HepG2 (cell line): ENCODE results near the gene DYNLL2. TPM values are rescaled to one million over a fixed set of nuclear protein-coding genes. Genes with fewer than 3 reads are reported as not detected.
"Not testable (repeated sequence)": the region's sequence is repeated elsewhere in the genome, so short reads cannot be mapped to it uniquely, and the experiment has no call there.

Experiments used
- ATAC-seq: fragments of 200-7000 bp; cut with Tn5 transposase; 3 replicates; pipeline ENCODE4 v1.9.1; 2020; ENCODE audit warnings: mild to moderate bottlenecking, moderate library complexity
- BruUV-seq: library from RNA; stranded (reverse); fragments of 400-500 nt; replicated peaks from 2 replicates; lab custom pipeline; 2021; lab: Mats Ljungman, UMichigan
- CTCF ChIA-PET: fragments of 300-600 bp; formaldehyde crosslinking; extraction: SDS; loops from one replicate; lab custom pipeline; 2021; ENCODE audit warnings: low total read pairs, inconsistent platforms, low intra/inter-chr PET ratio; lab: Yijun Ruan, JAX
- POLR2A ChIA-PET: fragments of 350-600 bp; sonication (Branson Sonifier 250); formaldehyde crosslinking; loops from one replicate; lab custom pipeline; 2020; ENCODE audit warnings: antibody characterized with exemption, inconsistent platforms; lab: Yijun Ruan, JAX
- DNase-seq: peaks from one replicate; pipeline ENCODE4 v3.0.0-alpha.2; 2015; ENCODE audit warnings: low spot score
- FAIRE-seq: peaks from 3 replicates; lab custom pipeline; 2011; peaks lifted over from hg19 to GRCh38; lab: Jason Lieb, UNC
- H2AFZ ChIP-seq: one replicate; pipeline ENCODE4 v1.6.1; 2011; ENCODE audit warnings: low read length, inconsistent platforms
- H3K27ac ChIP-seq: fragments of 300-600 bp; 3 replicates; pipeline ENCODE4 v1.8.0; 2011; ENCODE audit warnings: mixed run types, mild to moderate bottlenecking, mixed read lengths, low read length, inconsistent platforms; ENCODE audit not compliant: insufficient read depth; ENCODE audit errors: extremely low read length
- H3K27me3 ChIP-seq, 2 experiments: fragments of 200-600 bp in 1 of 2; 2 replicates in 1 of 2; 3 replicates in 1 of 2; pipeline versions ENCODE4 v1.6.0 to v1.8.0; 2011; ENCODE audit warnings: low read length in 2 of 2, mild to moderate bottlenecking in 2 of 2, moderate library complexity in 2 of 2, inconsistent platforms in 1 of 2; ENCODE audit not compliant: insufficient read depth in 2 of 2, control insufficient read depth in 1 of 2
- H3K36me3 ChIP-seq, 2 experiments: fragments of 200-600 bp in 1 of 2; replicated peaks in 1 of 2; 2 replicates in 1 of 2; 3 replicates in 1 of 2; pipeline versions ENCODE4 v1.5.1 to v1.8.0; 2011; ENCODE audit warnings: low read length in 2 of 2, inconsistent platforms in 1 of 2; ENCODE audit not compliant: insufficient read depth in 2 of 2, control insufficient read depth in 1 of 2
- H3K4me1 ChIP-seq: 2 replicates; pipeline ENCODE4 v1.5.1; 2012; ENCODE audit warnings: low read length, inconsistent platforms; ENCODE audit not compliant: insufficient read depth
- H3K4me2 ChIP-seq: 2 replicates; pipeline ENCODE4 v1.6.0; 2011; ENCODE audit warnings: low read depth, low read length, inconsistent platforms
- H3K4me3 ChIP-seq, 3 experiments: fragments of 200-600 bp in 1 of 3; sonication (generic), shearing (Covaris generic) in 1 of 3; replicated peaks in 1 of 3; 2 replicates each; pipeline ENCODE4 v1.5.1; 2011 to 2016; ENCODE audit warnings: low read length in 3 of 3, inconsistent platforms in 2 of 3, low read depth in 2 of 3, mild to moderate bottlenecking in 2 of 3, control low read depth in 1 of 3, mixed read lengths in 1 of 3; ENCODE audit not compliant: insufficient read depth in 1 of 3
- H3K79me2 ChIP-seq: one replicate; pipeline ENCODE4 v1.6.1; 2011; ENCODE audit warnings: low read length, inconsistent platforms; ENCODE audit not compliant: insufficient read depth
- H3K9ac ChIP-seq: 2 replicates; pipeline ENCODE4 v1.6.0; 2011; ENCODE audit warnings: mild to moderate bottlenecking, low read depth, low read length, inconsistent platforms; ENCODE audit not compliant: insufficient read depth
- H3K9me3 ChIP-seq: 2 replicates; pipeline ENCODE4 v1.5.1; 2012; ENCODE audit warnings: mild to moderate bottlenecking, low read length
- H4K20me1 ChIP-seq: 2 replicates; pipeline ENCODE4 v1.6.0; 2011; ENCODE audit warnings: inconsistent platforms, mild to moderate bottlenecking, low read length, moderate library complexity; ENCODE audit not compliant: insufficient read depth
- CEBPB ChIP-seq: IDR thresholded peaks from 2 replicates; pipeline ENCODE4 v1.6.1; 2011; ENCODE audit warnings: low read depth, low read length, improper control_type of control experiment, borderline replicate concordance
- RFXAP ChIP-seq: sonication (generic); formaldehyde crosslinking; IDR thresholded peaks from 2 replicates; pipeline ENCODE4 v1.4.0; 2020; ENCODE audit warnings: missing genetic modification reagents, borderline replicate concordance
- ZNF431 ChIP-seq: sonication (generic); formaldehyde crosslinking; IDR thresholded peaks from 2 replicates; pipeline ENCODE4 v1.9.0; 2022; ENCODE audit warnings: missing genetic modification reagents, low read depth, mild to moderate bottlenecking, borderline replicate concordance
- WGBS: methylation state at CpG from one replicate; pipeline ENCODE4 v1.1.6; 2017; ENCODE audit warnings: low lambda C conversion rate; 5-methylcytosine and 5-hydroxymethylcytosine counted together
- in situ Hi-C: cut with HindIII; loops from 2 replicates; pipeline ENCODE4 v1.10.0; 2017; ENCODE audit warnings: low pct_unique_long_range_greater_than_20kb; ENCODE audit not compliant: extremely low pct_ligation_motif_present
- intact Hi-C: fragments of 100-400 bp; cut with micrococcal nuclease; formaldehyde crosslinking; loops from one replicate; pipeline ENCODE4 v1.10.0; 2022; ENCODE audit not compliant: unreplicated experiment
- polyA plus RNA-seq, 8 experiments: library from polyadenylated mRNA; depleted of rRNA in 3 of 8; stranded (reverse) in 7 of 8; unstranded in 1 of 8; fragments of >200 nt; fragmentation: Illumina TruSeq in 4 of 8; extraction: Trizol in 4 of 8; gene quantifications; 2 replicates each; pipeline versions ENCODE4 v1.2.1 to v1.2.3, GENCODE V29; 2011 to 2016; ENCODE audit warnings: low read depth in 4 of 8, missing spikeins in 1 of 8, mixed read lengths in 1 of 8; ENCODE audit not compliant: insufficient read depth in 1 of 8
- total RNA-seq, 5 experiments: library from RNA; depleted of rRNA; stranded (reverse); fragments of >200 nt; fragmentation: Illumina TruSeq; extraction: Trizol; gene quantifications; 2 replicates each; pipeline ENCODE4 v1.2.3, GENCODE V29; 2016; ENCODE audit warnings: low read depth in 1 of 5

DYNLL2 gene
- total and polyA plus RNA-seq, 2 of the 13 experiments (the other 11 are each of a cell fraction or from before 2014, with no cell fraction given): 9.5 to 29.0 TPM

DNA sequence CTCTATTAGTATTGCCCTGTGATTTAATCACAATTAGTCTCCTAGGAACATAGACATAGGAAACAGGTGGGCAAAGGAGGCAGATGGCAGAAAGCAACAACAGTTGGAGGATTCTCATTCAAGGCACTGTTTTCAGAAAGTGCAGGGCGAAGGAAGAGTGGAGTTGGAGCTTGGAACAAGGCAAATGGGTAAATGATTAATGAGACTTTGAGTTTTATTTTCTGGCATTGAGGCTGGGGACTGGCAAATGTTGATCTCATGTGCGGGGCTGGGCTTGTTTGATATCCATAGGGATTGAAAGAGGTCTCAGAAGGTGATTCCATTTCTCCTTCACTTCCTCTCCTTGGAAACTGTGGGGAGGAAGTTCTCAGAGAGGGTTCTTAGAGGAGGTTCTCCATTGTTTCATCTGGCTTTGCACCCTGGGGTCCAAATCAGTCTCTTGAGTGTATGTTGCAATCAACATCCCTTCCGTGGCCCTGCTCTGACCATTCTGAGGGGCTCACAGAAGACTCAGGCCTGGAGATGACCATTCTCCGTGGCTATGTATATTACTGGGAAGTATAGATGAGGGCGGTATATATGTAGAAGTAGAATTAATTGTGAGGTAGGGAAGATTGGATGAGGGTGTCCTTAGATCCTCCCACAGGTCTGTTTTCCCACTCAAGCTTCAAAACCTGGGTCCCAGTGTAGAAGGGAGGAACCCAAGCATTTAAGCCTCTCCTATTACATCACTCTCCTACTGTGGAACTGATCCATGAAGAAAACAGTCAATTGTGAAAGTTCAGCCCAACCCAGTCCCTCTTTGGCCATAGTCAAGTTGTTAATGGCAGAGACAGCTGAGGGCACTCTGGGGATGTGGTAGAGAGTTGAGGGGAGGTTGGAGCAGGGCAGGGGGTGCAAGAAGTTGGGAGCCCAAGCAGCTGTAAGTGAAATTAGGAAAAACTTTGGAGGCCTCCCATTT, 39.7 kb upstream of the DYNLL2 start:
- POLR2A ChIA-PET: no interaction called here
- CTCF ChIA-PET: no interaction called here
- TF ChIP-seq CEBPB: peak; percentile 55
- TF ChIP-seq RFXAP: no peak

DNA sequence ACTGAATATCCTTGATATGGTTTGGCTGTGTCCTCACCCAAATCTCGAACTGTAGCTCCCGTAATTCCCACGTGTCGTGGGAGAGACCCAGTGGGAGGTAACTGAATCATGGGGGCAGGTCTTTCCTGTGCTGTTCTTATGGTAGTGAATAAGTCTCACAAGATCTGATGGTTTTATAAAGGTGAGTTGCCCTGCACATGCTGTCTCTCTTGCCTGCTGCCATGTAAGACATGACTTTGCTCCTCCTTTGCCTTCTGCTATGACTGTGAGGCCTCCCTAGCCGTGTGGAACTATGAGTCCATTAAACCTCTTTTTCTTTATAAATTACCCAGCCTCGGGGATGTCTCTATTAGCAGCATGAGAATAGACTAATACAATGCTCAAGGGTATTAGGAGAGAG, 39.0 kb upstream of the DYNLL2 start:
- not testable (repeated sequence) for H3K4me3 ChIP-seq, H3K79me2 ChIP-seq, ATAC-seq, DNase-seq, H2AFZ ChIP-seq, H3K36me3 ChIP-seq, FAIRE-seq
- in situ Hi-C loops: loop anchor here (25.0 kb wide), 1 partner anchor 418 kb away; no protein-coding TSS in a partner anchor
- H3K27me3 ChIP-seq: peaks cover 1 to 57% of the 10 kb centered on the region in 2 experiments; a peak in 3 of 5 replicates
- TF ChIP-seq ZNF431: peak; percentile 75; the same call in 1 of the 2 replicates
- TF ChIP-seq, all 625 proteins: peak for 1; not testable (repeated sequence) for 624
- H3K4me1 ChIP-seq, CTCF ChIA-PET, H3K27ac ChIP-seq, H3K9ac ChIP-seq, POLR2A ChIA-PET, H3K4me2 ChIP-seq, H3K9me3 ChIP-seq, intact Hi-C loops, H4K20me1 ChIP-seq, BruUV-seq: not testable (repeated sequence)
- 26% methylated on average over 6 of the region's 6 CpGs for WGBS

More for the DNA sequence above, 39.7 kb upstream of the DYNLL2 start:
- Histone ChIP-seq H3K4me3 (no peak overlapping the region), H3K27ac (no peak overlapping the region), H2AFZ (no peak overlapping the region), H3K36me3 (no peaks in the 10 kb centered on the region), H3K79me2 (no peaks in the 10 kb centered on the region), H3K4me2 (no peak overlapping the region), H3K9me3 (no peaks in the 10 kb centered on the region), H3K27me3 (peaks cover 1 to 57% of the 10 kb centered on the region in 2 experiments; a peak in 3 of 5 replicates), H3K4me1 (0 out of 2 replicates have a peak, but pooled peaks cover 6% of the 10 kb centered on the region), H4K20me1 (no peaks in the 10 kb centered on the region), H3K9ac (no peak overlapping the region)
- intact Hi-C loops (no loop called here), in situ Hi-C loops (loop anchor here (25.0 kb wide), 1 partner anchor 419 kb away; no protein-coding TSS in a partner anchor)
- DNase-seq: no peak
- FAIRE-seq: no peak
- no TSS peak for BruUV-seq
- WGBS: 42% methylated on average over 5 of the region's 5 CpGs
- ATAC-seq: no peak; the same call in 2 of the 3 replicates
